Neural progenitor cell (in vitro differentiated cells): ENCODE results near the gene CCDC117. TPM values are rescaled to one million over a fixed set of nuclear protein-coding genes. Genes with fewer than 3 reads are reported as not detected.
"Not testable (repeated sequence)": the region's sequence is repeated elsewhere in the genome, so short reads cannot be mapped to it uniquely, and the experiment has no call there.

Source experiments
- DNase-seq: peaks from one replicate; pipeline ENCODE4 v3.0.0-alpha.2; 2016; ENCODE audit warnings: low spot score
- H2AFZ ChIP-seq: fragments of 200-600 bp; sonication (generic); replicated peaks from 2 replicates; pipeline ENCODE4 v1.6.1; 2016; ENCODE audit warnings: antibody characterized with exemption
- H3F3A ChIP-seq: fragments of 200-600 bp; sonication (generic); 2 replicates; pipeline ENCODE4 v1.6.1; 2016; ENCODE audit warnings: antibody characterized with exemption, low read depth
- H3K27ac ChIP-seq: fragments of 200-600 bp; sonication (generic); 2 replicates; pipeline ENCODE4 v1.5.1; 2016; ENCODE audit warnings: mild to moderate bottlenecking
- H3K27me3 ChIP-seq: fragments of 200-600 bp; sonication (generic); 2 replicates; pipeline ENCODE4 v1.6.1; 2016; ENCODE audit warnings: mild to moderate bottlenecking, moderate library complexity
- H3K36me3 ChIP-seq: fragments of 200-600 bp; sonication (generic); 2 replicates; pipeline ENCODE4 v1.5.1; 2016
- H3K4me1 ChIP-seq: fragments of 200-600 bp; sonication (generic); 2 replicates; pipeline ENCODE4 v1.6.1; 2016; ENCODE audit warnings: mixed run types
- H3K4me2 ChIP-seq: fragments of 200-600 bp; sonication (generic); 2 replicates; pipeline ENCODE4 v1.6.1; 2016
- H3K4me3 ChIP-seq: fragments of 200-600 bp; sonication (generic); 2 replicates; pipeline ENCODE4 v1.5.1; 2016
- H3K79me2 ChIP-seq: fragments of 200-600 bp; sonication (generic); 2 replicates; pipeline ENCODE4 v1.6.1; 2016; ENCODE audit warnings: low read depth
- H3K9ac ChIP-seq: fragments of 200-600 bp; sonication (generic); 2 replicates; pipeline ENCODE4 v1.6.1; 2016
- H3K9me3 ChIP-seq: fragments of 200-600 bp; sonication (generic); 2 replicates; pipeline ENCODE4 v1.5.1; 2016; ENCODE audit warnings: low read depth
- H4K20me1 ChIP-seq: fragments of 200-600 bp; sonication (generic); 2 replicates; pipeline ENCODE4 v1.6.1; 2016; ENCODE audit warnings: low read depth
- H3K27ac Mint-ChIP-seq: 3 replicates; pipeline ENCODE4 v1.8.0; 2021; ENCODE audit warnings: mixed read lengths
- H3K27me3 Mint-ChIP-seq: 2 replicates; pipeline ENCODE4 v1.8.0; 2022; ENCODE audit warnings: low read depth, mild to moderate bottlenecking, inconsistent platforms, moderate library complexity, mixed read lengths; ENCODE audit not compliant: insufficient read depth
- H3K36me3 Mint-ChIP-seq: 3 replicates; pipeline ENCODE4 v1.8.0; 2021; ENCODE audit warnings: mixed read lengths
- H3K4me1 Mint-ChIP-seq: 3 replicates; pipeline ENCODE4 v1.8.0; 2021; ENCODE audit warnings: mixed read lengths
- H3K4me3 Mint-ChIP-seq: 3 replicates; pipeline ENCODE4 v1.8.0; 2021; ENCODE audit warnings: mild to moderate bottlenecking, moderate library complexity, mixed read lengths
- H3K9me3 Mint-ChIP-seq: 3 replicates; pipeline ENCODE4 v1.8.0; 2020; ENCODE audit warnings: mixed read lengths
- EZH2 ChIP-seq: fragments of 200-600 bp; sonication (generic); IDR thresholded peaks from 2 replicates; pipeline ENCODE4 v1.6.1; 2017; ENCODE audit warnings: antibody characterized with exemption, mild to moderate bottlenecking, moderate library complexity
- EZH2phosphoT487 ChIP-seq: fragments of 200-600 bp; sonication (generic); IDR thresholded peaks from 2 replicates; pipeline ENCODE4 v1.6.1; 2017; ENCODE audit warnings: antibody characterized with exemption
- total RNA-seq: library from RNA; depleted of rRNA; stranded (reverse); fragments of >200 nt; gene quantifications from 2 replicates; pipeline ENCODE4 v1.2.3, GENCODE V29; 2015; ENCODE audit warnings: low replicate concordance
- TF ChIP-seq, protein P1 (sequence below): fragments of 200-600 bp; sonication (generic); IDR thresholded peaks from 2 replicates; pipeline ENCODE4 v1.5.1; 2017; ENCODE audit warnings: antibody characterized with exemption, mild to moderate bottlenecking

The CCDC117 gene
- total RNA-seq, 1 donor from 2014 or later: 80.2 TPM

DNA sequence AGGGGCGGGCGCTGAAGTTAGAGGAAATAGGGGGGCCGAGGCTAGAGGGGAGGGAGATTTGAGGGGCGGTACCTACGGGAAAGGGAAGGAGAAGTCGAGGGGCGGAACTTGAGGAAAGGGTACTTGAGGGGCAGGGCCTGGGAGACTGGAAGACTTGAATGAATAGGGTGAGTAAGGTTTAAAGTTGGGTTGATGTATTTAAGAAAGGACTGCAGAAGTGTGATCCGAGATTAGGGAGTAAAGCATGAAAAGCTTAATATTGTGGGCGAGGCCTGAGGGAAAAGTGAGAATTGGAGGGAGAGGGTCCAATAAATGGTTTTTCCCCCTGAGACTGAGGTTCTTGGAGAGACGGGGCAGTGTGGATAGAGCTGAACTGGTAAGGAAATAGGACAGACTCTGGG is 29.9 kb upstream of the CCDC117 start:
- H3F3A ChIP-seq: peaks cover 14% of the 10 kb centered on the region
- DNase-seq: no peak
- H3K27me3 Mint-ChIP-seq: no peaks in the 10 kb centered on the region
- peaks cover 56% of the 10 kb centered on the region for H3K79me2 ChIP-seq
- H3K4me2 ChIP-seq: peak overlapping the region; percentile 77
- TF ChIP-seq EZH2phosphoT487 (no peak), EZH2 (no peak)
- TF ChIP-seq, protein P1, sequence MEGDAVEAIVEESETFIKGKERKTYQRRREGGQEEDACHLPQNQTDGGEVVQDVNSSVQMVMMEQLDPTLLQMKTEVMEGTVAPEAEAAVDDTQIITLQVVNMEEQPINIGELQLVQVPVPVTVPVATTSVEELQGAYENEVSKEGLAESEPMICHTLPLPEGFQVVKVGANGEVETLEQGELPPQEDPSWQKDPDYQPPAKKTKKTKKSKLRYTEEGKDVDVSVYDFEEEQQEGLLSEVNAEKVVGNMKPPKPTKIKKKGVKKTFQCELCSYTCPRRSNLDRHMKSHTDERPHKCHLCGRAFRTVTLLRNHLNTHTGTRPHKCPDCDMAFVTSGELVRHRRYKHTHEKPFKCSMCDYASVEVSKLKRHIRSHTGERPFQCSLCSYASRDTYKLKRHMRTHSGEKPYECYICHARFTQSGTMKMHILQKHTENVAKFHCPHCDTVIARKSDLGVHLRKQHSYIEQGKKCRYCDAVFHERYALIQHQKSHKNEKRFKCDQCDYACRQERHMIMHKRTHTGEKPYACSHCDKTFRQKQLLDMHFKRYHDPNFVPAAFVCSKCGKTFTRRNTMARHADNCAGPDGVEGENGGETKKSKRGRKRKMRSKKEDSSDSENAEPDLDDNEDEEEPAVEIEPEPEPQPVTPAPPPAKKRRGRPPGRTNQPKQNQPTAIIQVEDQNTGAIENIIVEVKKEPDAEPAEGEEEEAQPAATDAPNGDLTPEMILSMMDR: no peak
- no peaks in the 10 kb centered on the region for H4K20me1 ChIP-seq
- no peaks in the 10 kb centered on the region for H3K27me3 ChIP-seq
- H3K9me3 ChIP-seq: no peaks in the 10 kb centered on the region
- H3K36me3 ChIP-seq: peaks cover 7% of the 10 kb centered on the region
- H3K4me1 Mint-ChIP-seq: peaks cover 30% of the 10 kb centered on the region
- peak overlapping the region; percentile 52 for H3K27ac Mint-ChIP-seq
- H3K9me3 Mint-ChIP-seq: no peaks in the 10 kb centered on the region
- H3K4me3 Mint-ChIP-seq: peak overlapping the region; percentile 91
- H3K9ac ChIP-seq: peak overlapping the region; percentile 44
- H3K36me3 Mint-ChIP-seq: peaks cover 4% of the 10 kb centered on the region
- H3K4me1 ChIP-seq: peaks cover 3% of the 10 kb centered on the region
- H3K4me3 ChIP-seq: peak overlapping the region; percentile 61
- H3K27ac ChIP-seq: no peak overlapping the region
- peak overlapping the region; percentile 94 for H2AFZ ChIP-seq

DNA sequence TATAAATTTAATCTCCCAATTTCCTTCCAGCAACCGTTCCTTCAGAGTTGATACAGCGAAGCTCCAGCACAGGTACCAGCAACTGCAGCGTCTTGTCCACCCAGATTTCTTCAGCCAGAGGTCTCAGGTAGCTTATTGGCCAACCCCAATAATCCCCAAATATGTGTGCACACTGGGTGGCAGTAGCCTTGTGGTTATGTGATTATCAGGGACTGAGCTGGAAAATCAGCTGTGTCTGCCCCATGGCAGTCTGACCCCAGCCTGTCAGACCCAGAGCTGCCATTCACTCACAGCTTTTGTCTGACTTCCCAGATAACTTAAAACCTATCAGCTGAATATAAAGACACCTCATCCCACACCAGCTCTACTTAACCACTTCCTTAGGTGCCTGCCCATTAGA is 28.6 kb upstream of the CCDC117 start:
- H3K27me3 Mint-ChIP-seq: no peaks in the 10 kb centered on the region

DNA sequence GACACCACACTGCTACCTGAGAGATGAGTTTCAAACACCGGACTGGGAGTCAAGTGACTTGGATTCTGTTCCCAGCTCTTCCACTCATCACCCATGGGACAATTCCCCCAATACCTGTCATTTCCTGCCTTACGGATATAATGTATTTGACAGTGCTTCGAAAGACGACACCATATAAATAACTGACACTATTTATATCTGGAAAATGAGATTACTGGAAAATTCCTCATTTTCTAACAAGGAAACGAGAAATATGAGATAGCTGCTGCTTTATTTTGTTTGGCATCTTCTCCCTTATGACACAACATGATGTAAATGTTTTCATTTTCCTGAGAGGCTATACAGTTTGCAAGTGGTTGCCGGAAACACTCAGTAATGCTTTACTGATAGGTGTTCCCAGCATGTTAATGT is 22.0 kb upstream of the CCDC117 start:
- H4K20me1 ChIP-seq: no peaks in the 10 kb centered on the region
- H3K4me2 ChIP-seq: no peak overlapping the region
- TF ChIP-seq EZH2 (no peak), EZH2phosphoT487 (no peak)
- TF ChIP-seq, protein P1: no peak
- H3K27me3 ChIP-seq: no peaks in the 10 kb centered on the region
- Mint-ChIP-seq H3K27me3 (peaks cover 2% of the 10 kb centered on the region), H3K27ac (no peak overlapping the region), H3K4me3 (no peak overlapping the region), H3K9me3 (no peaks in the 10 kb centered on the region), H3K36me3 (peaks cover 16% of the 10 kb centered on the region), H3K4me1 (no peaks in the 10 kb centered on the region)
- no peak overlapping the region for H3K27ac ChIP-seq
- DNase-seq: no peak
- no peaks in the 10 kb centered on the region for H3K9me3 ChIP-seq
- no peak overlapping the region for H2AFZ ChIP-seq
- H3K4me3 ChIP-seq: no peak overlapping the region
- peaks cover 5% of the 10 kb centered on the region for H3K36me3 ChIP-seq
- no peaks in the 10 kb centered on the region for H3F3A ChIP-seq
- no peaks in the 10 kb centered on the region for H3K4me1 ChIP-seq
- H3K79me2 ChIP-seq: no peaks in the 10 kb centered on the region
- no peak overlapping the region for H3K9ac ChIP-seq

More for the DNA sequence above, 28.6 kb upstream of the CCDC117 start:
- H3K36me3 ChIP-seq: peaks cover 7% of the 10 kb centered on the region
- H3K9ac ChIP-seq: no peak overlapping the region
- H3F3A ChIP-seq: peaks cover 14% of the 10 kb centered on the region
- no peaks in the 10 kb centered on the region for H3K9me3 Mint-ChIP-seq
- H3K9me3 ChIP-seq: no peaks in the 10 kb centered on the region
- H3K4me3 Mint-ChIP-seq: peak overlapping the region; percentile 91
- DNase-seq: no peak
- no peak overlapping the region for H2AFZ ChIP-seq
- H3K4me3 ChIP-seq: no peak overlapping the region
- H3K4me2 ChIP-seq: no peak overlapping the region
- H3K27ac Mint-ChIP-seq: no peak overlapping the region
- no peak overlapping the region for H3K27ac ChIP-seq
- peaks cover 23% of the 10 kb centered on the region for H3K4me1 Mint-ChIP-seq
- no peaks in the 10 kb centered on the region for H3K27me3 ChIP-seq
- peaks cover 6% of the 10 kb centered on the region for H3K36me3 Mint-ChIP-seq
- H3K79me2 ChIP-seq: peaks cover 43% of the 10 kb centered on the region
- peaks cover 3% of the 10 kb centered on the region for H3K4me1 ChIP-seq
- no peaks in the 10 kb centered on the region for H4K20me1 ChIP-seq
- TF ChIP-seq, protein P1: no peak
- no peak for TF ChIP-seq EZH2phosphoT487
- TF ChIP-seq EZH2: no peak

DNA sequence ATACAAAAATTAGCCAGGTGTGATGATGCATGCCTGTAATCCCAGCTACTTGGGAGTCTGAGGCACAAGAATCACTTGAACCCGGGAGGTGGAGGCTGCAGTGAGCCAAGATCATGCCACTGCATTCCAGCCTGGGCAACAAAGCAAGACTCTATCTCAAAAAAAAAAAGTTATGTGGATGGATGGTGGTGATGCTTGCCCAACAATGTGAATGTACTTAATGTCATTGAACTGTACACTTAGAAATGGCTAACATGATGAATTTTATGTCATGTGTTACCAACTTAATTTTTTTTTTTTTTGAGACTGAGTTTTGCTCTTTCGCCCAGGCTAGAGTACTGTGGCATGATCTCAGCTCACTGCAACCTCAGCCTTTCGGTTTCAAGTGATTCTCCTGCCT is 18.0 kb upstream of the CCDC117 start:
- H2AFZ ChIP-seq, H3K27ac ChIP-seq, DNase-seq, H3K79me2 ChIP-seq, H3K9me3 ChIP-seq, H3K4me1 ChIP-seq, H3K27me3 Mint-ChIP-seq, H3K36me3 ChIP-seq, H3K4me1 Mint-ChIP-seq, H3K9me3 Mint-ChIP-seq, H3K4me3 Mint-ChIP-seq, H4K20me1 ChIP-seq, H3K27ac Mint-ChIP-seq, H3K4me3 ChIP-seq, H3K9ac ChIP-seq, H3K4me2 ChIP-seq, H3K27me3 ChIP-seq: not testable (repeated sequence)
- peaks cover 11% of the 10 kb centered on the region for H3F3A ChIP-seq
- peaks cover 15% of the 10 kb centered on the region for H3K36me3 Mint-ChIP-seq
